ENCODE measurements around the gene AGK.

DNA sequence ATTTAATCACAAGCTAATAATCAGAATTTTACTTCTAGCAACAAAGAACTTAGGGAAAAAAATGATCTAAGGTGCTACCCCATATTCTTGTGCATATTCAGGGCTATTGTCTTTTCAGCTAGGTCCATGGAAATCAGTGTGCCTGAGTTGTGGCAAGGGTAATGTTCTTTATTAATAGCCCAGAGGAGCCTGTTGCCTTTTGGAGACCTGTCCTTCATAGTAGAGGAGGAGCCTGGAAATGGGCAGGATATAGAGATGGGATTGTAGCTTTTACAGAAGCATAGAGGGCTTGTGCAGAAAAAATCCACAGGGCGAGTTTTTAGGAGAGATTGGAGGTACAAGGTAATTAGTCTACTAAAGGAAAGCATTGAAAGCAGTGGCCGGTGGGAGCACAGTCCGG, 38.9 kb downstream of the AGK start:
- TF ChIP-seq, protein P1, sequence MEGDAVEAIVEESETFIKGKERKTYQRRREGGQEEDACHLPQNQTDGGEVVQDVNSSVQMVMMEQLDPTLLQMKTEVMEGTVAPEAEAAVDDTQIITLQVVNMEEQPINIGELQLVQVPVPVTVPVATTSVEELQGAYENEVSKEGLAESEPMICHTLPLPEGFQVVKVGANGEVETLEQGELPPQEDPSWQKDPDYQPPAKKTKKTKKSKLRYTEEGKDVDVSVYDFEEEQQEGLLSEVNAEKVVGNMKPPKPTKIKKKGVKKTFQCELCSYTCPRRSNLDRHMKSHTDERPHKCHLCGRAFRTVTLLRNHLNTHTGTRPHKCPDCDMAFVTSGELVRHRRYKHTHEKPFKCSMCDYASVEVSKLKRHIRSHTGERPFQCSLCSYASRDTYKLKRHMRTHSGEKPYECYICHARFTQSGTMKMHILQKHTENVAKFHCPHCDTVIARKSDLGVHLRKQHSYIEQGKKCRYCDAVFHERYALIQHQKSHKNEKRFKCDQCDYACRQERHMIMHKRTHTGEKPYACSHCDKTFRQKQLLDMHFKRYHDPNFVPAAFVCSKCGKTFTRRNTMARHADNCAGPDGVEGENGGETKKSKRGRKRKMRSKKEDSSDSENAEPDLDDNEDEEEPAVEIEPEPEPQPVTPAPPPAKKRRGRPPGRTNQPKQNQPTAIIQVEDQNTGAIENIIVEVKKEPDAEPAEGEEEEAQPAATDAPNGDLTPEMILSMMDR (conservative IDR thresholded peaks at IDR 0.05; ENCODE audit: low read depth, low read length), result no peak
- no peak for TF ChIP-seq EZH2 (IDR thresholded peaks at IDR 0.05; ENCODE audit: borderline replicate concordance, low read depth, low read length, poor library complexity, severe bottlenecking)

Data from A673 (cell line).